NCI-H2107 treated with DMSO at 0.1 percent for 48 hours (cell line): Measurements from ENCODE around the gene ODAD3.
"Not testable (repeated sequence)": the region's sequence is repeated elsewhere in the genome, so short reads cannot be mapped to it uniquely, and the experiment has no call there.

Experiments used
- DNase-seq: peaks from one replicate; lab custom pipeline; 2025; ENCODE audit not compliant: unreplicated experiment; lab: John Stamatoyannopoulos, UW

Gene ODAD3

GRCh38 chr19:11460207-11460606 lies 25.3 kb upstream of the ODAD3 start:
- DNase-seq, result no peak

- not testable (repeated sequence) for DNase-seq
Observed at GRCh38 chr19:11458912-11459311, 24.0 kb upstream of the ODAD3 start.

GRCh38 chr19:11458236-11458900 lies 23.4 kb upstream of the ODAD3 start:
- no peak for DNase-seq

- no peak for DNase-seq
Observed at GRCh38 chr19:11457831-11458230, 22.9 kb upstream of the ODAD3 start.

- DNase-seq, result no peak
Observed at GRCh38 chr19:11457115-11457514, 22.2 kb upstream of the ODAD3 start.

GRCh38 chr19:11456659-11457058 lies 21.7 kb upstream of the ODAD3 start:
- DNase-seq, result no peak

- DNase-seq, result not testable (repeated sequence)
Observed at GRCh38 chr19:11455233-11455554, 20.3 kb upstream of the ODAD3 start.

GRCh38 chr19:11453468-11454341 lies 18.8 kb upstream of the ODAD3 start:
- DNase-seq, result no peak

- no peak for DNase-seq
Observed at GRCh38 chr19:11452620-11453310, 17.8 kb upstream of the ODAD3 start.

- no peak for DNase-seq
Observed at GRCh38 chr19:11451871-11452619, 17.1 kb upstream of the ODAD3 start.

GRCh38 chr19:11451327-11451870 lies 16.5 kb upstream of the ODAD3 start:
- DNase-seq, result no peak

GRCh38 chr19:11450570-11451326 lies 15.8 kb upstream of the ODAD3 start:
- no peak for DNase-seq

GRCh38 chr19:11448923-11449554 lies 14.1 kb upstream of the ODAD3 start:
- DNase-seq, result no peak

GRCh38 chr19:11448410-11448809 lies 13.5 kb upstream of the ODAD3 start:
- no peak for DNase-seq

- DNase-seq, result no peak
Observed at GRCh38 chr19:11447347-11448262, 12.7 kb upstream of the ODAD3 start.

- no peak for DNase-seq
Observed at GRCh38 chr19:11446652-11447301, 11.9 kb upstream of the ODAD3 start.

GRCh38 chr19:11446271-11446651 lies 11.3 kb upstream of the ODAD3 start:
- no peak for DNase-seq

- DNase-seq, result no peak
Observed at GRCh38 chr19:11445141-11445540, 10.2 kb upstream of the ODAD3 start.
